ENCODE results near the gene MUSK.
"Not testable (repeated sequence)": the region's sequence is repeated elsewhere in the genome, so short reads cannot be mapped to it uniquely, and the experiment has no call there.

The MUSK gene

DNA sequence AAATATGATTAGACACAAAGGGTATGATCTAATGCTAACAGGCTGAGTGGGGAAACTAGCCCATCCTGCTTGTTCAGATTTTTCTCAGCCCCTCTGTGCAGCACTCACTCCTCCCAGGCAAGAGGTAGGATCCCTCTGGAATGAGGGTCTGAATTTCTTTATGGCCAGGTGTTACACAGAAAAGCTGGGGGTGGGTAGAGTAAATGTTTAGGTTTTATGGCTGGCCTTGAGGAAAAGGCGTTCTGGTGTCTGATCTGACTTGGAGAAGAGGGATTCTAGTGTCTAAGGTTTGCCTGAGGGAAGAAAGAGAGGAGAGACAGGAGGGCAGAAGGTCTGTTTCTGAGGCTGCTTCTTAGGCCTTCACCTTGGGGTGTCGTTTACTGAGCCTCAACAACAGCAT lies 97.3 kb downstream of the MUSK start:
- DNase-seq: no peak

DNA sequence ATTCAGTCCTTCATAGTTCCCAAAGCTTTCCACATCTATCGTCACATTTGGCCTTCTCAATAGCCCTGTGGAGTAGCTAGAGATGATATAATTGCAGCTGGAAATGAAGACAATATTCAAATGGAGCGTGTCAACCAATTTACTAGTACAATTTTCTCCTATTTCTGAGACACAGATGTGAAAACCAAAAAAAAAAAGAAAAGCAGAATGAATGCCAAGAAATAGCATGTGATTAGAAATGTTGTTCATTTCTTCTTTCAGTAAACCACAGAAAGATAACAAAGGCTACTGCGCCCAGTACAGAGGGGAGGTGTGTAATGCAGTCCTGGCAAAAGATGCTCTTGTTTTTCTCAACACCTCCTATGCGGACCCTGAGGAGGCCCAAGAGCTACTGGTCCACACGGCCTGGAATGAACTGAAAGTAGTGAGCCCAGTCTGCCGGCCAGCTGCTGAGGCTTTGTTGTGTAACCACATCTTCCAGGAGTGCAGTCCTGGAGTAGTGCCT lies 99.0 kb downstream of the MUSK start:
- no peak for DNase-seq

DNA sequence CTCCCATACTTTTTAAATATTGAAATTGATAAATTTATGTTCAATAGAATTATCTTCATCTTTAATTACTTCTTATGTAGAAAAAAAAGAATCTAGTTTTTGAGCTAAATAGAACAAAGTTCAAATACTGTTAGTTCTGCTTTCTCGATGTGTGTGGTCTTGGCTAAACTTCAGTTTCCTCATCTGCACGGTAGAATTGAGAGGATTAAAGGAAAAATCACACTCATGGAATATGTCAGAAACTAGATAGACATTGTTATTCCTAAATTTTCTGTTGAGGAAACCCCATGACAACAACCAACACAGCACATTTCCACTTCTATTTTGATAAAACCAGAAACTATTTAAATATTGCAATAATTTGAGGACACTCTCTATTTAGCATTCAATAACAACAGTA lies 100.3 kb downstream of the MUSK start:
- DNase-seq: no peak

DNA sequence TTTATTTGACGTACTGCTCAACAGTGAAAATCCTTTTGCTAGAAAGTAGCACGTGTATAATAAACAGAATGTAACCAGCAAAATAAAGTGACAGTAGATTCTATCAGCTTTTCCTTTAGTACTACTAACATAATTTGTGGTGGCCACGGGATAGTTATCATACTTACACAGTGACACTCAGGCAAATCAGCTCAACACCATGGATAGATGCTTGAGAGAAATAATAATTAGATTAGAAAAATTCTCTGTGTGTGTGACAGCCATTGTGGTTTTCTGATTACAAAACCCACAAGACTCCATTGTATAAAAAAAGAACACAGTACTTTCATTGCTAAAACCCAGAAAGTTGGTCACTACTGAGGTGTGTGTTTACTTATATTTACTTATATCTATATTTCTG lies 101.1 kb downstream of the MUSK start:
- DNase-seq: peak; percentile 20

DNA sequence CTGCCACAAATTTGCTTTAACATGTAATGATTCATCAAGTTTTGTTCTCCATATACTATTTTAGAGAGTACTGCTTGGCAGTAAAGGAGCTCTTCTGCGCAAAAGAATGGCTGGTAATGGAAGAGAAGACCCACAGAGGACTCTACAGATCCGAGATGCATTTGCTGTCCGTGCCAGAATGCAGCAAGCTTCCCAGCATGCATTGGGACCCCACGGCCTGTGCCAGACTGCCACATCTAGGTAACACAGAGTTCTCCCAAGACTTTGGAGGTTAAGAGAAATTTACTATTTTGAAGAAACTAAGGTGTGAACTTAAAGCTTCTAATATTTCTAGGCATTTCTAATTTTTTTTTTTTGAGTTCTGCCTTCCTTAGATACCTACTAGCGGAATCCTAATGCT lies 107.1 kb downstream of the MUSK start:
- no peak for DNase-seq

GRCh38 chr9:110776221-110776620 lies 107.6 kb downstream of the MUSK start:
- no peak for DNase-seq

- no peak for DNase-seq
These were observed 108.7 kb downstream of the MUSK start for GRCh38 chr9:110777196-110777875.

GRCh38 chr9:110777876-110778215 lies 109.3 kb downstream of the MUSK start:
- no peak for DNase-seq

- DNase-seq: no peak
These were observed 114.1 kb downstream of the MUSK start for GRCh38 chr9:110782701-110783100.

GRCh38 chr9:110784309-110784708 lies 115.7 kb downstream of the MUSK start:
- DNase-seq: no peak

GRCh38 chr9:110785166-110785565 lies 116.6 kb downstream of the MUSK start:
- DNase-seq: no peak

GRCh38 chr9:110788396-110788795 lies 119.8 kb downstream of the MUSK start:
- not testable (repeated sequence) for DNase-seq

DNA sequence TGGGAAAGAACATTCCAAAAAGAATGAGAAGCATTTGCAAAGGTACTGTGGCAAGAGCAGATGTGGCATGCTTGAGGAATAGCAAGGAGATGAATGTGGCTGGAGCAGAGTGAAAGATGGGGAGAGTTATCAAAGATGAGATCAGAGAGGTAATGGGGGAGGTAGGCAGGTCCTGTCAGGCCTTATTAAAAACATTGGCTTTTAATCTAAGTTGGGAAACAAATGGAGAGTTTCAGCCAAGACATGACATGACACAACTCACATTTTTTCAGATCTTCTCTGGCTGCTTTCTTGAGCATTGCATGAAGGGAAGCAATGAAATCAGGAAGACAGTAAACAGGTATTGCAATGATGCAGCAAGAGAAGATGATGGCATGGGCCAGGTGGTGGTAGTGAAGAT lies 120.3 kb downstream of the MUSK start:
- no peak for DNase-seq

GRCh38 chr9:110797611-110798010 lies 129.0 kb downstream of the MUSK start:
- DNase-seq: no peak

DNA sequence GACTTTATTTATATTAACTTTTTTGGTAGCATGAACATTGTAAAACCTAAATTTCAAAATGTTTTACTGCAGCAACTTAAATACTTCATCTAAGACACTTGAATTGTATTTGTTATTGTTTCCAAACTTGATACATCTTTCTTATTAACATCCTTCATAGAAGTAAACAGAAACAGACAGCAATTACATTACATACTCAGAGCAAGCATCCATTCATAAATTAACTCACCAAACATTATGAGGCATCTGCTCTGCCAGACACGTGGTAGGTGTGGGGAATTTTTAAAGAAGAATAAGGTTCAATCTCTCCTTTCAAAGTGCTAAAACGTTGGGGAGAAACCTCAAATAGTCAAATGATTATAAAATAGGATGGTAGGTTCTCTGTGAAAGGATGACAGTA lies 130.8 kb downstream of the MUSK start:
- no peak for DNase-seq

- DNase-seq: no peak
These were observed 132.8 kb downstream of the MUSK start for GRCh38 chr9:110801426-110801825.

DNA sequence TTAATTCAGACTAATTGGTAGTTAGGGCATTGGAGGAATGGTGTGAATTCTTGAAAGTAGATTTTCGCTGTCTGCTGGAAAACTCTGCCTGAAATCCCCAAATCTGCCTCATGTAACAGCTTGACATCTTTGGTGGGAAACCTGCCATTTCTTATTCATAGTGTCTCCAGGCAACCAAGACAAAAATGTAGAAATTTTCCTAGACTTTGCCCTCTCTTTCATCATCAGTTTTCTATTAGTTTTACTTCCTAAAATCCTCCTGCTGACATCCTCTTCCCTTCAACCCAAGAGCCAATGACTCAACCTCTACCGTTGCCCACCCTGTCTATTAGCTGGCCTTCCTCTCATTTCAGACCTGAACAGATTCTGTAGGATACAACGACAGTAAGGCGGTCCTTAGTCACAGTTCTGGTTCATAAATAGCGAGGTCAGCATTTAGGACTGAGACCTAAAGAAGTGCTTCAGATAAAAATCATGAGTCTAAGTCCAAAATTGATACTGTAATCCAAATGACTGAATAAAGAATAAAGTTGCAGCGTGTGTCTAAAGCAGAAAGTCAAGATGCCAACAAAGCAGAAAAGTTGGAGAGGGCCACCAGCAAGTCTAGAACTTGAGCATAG lies 133.9 kb downstream of the MUSK start:
- no peak for DNase-seq

- no peak for DNase-seq
These were observed 139.5 kb downstream of the MUSK start for GRCh38 chr9:110807956-110808598.

GRCh38 chr9:110808599-110808980 lies 140.0 kb downstream of the MUSK start:
- no peak for DNase-seq

- no peak for DNase-seq
These were observed 140.5 kb downstream of the MUSK start for GRCh38 chr9:110809038-110809595.

GRCh38 chr9:110810262-110810976 lies 141.8 kb downstream of the MUSK start:
- DNase-seq: no peak

DNA sequence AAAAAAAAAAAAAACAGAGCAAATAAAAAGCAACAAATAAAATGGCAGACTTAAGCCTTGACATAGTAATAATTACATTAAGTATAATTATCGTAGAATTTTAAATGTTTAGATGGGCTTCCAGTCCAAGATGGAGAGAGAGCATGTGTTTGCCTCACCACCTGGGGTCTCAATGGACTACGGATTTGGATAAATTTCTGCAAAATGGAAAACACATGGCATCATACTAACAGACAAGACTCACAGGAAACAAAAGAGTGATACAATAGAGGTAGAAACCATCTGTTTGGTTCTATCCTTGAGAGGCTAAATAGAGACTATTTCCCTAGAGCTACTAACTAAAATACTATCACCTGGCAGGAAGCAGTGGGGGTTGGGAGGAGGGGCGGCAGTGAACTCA lies 144.3 kb downstream of the MUSK start:
- no peak for DNase-seq

GRCh38 chr9:110814159-110814558 lies 145.6 kb downstream of the MUSK start:
- DNase-seq: no peak
